Spleen (tissue), 11 donors: Measurements from ENCODE around the gene SELENOM. TPM values are rescaled to one million over a fixed set of nuclear protein-coding genes. Genes with fewer than 3 reads are reported as not detected.
A peak's percentile ranks its signal among the peaks of the same experiment; 100 is the strongest.

Experiments
- DNase-seq: peaks from one replicate; pipeline ENCODE4 v3.0.0-alpha.2; 2020
- H3K27ac ChIP-seq, 8 donors: fragments of 200-600 bp; sonication (generic) in 7 of 8; 1 replicate in 4 of 8; 2 replicates in 4 of 8; pipeline versions ENCODE4 v1.5.0 to v1.8.0; 2016 to 2021; ENCODE audit warnings: inconsistent platforms in 4 of 8, mild to moderate bottlenecking in 4 of 8, moderate library complexity in 1 of 8
- H3K27me3 ChIP-seq, 7 donors: fragments of 200-600 bp; sonication (generic) in 6 of 7; replicated peaks in 1 of 7; 1 replicate in 4 of 7; 2 replicates in 3 of 7; pipeline versions ENCODE4 v1.5.0 to v1.8.0; 2016 to 2021; ENCODE audit warnings: inconsistent platforms in 3 of 7, mild to moderate bottlenecking in 1 of 7
- H3K36me3 ChIP-seq, 6 donors: fragments of 200-600 bp; sonication (generic) in 5 of 6; 1 replicate in 4 of 6; 2 replicates in 2 of 6; pipeline versions ENCODE4 v1.5.0 to v1.8.0; 2016 to 2021; ENCODE audit warnings: inconsistent platforms in 2 of 6
- H3K4me1 ChIP-seq, 6 donors: fragments of 200-600 bp; sonication (generic) in 5 of 6; 1 replicate in 3 of 6; 2 replicates in 3 of 6; pipeline versions ENCODE4 v1.5.0 to v1.8.0; 2016 to 2021; ENCODE audit warnings: inconsistent platforms in 3 of 6
- H3K4me3 ChIP-seq, 8 donors: fragments of 200-600 bp; sonication (generic) in 7 of 8; 1 replicate in 4 of 8; 2 replicates in 4 of 8; pipeline versions ENCODE4 v1.5.0 to v1.8.0; 2016 to 2021; ENCODE audit warnings: inconsistent platforms in 4 of 8, mild to moderate bottlenecking in 4 of 8, moderate library complexity in 2 of 8
- H3K9me3 ChIP-seq, 8 donors: fragments of 200-600 bp; sonication (generic) in 7 of 8; 1 replicate in 4 of 8; 2 replicates in 4 of 8; pipeline versions ENCODE4 v1.5.0 to v1.8.0; 2016 to 2021; ENCODE audit warnings: inconsistent platforms in 4 of 8
- CTCF ChIP-seq, 11 experiments: fragments of 200-600 bp in 7 of 11; fragments of 450-650 bp in 4 of 11; sonication (generic) in 4 of 11; IDR thresholded peaks in 8 of 11; conservative IDR thresholded peaks in 3 of 11; 1 replicate in 7 of 11; 2 replicates in 4 of 11; pipeline versions ENCODE4 v1.4.0 to v1.8.0; 2016 to 2021; ENCODE audit warnings: antibody characterized with exemption in 11 of 11, inconsistent platforms in 4 of 11, mild to moderate bottlenecking in 1 of 11
- POLR2A ChIP-seq, 3 donors: fragments of 450-650 bp; IDR thresholded peaks; one replicate each; pipeline ENCODE4 v1.5.1; 2017; ENCODE audit warnings: antibody characterized with exemption in 3 of 3, mild to moderate bottlenecking in 1 of 3
- POLR2AphosphoS5 ChIP-seq, 3 donors: sonication (generic); formaldehyde crosslinking; IDR thresholded peaks; one replicate each; pipeline ENCODE4 v1.5.1; 2017; ENCODE audit warnings: antibody characterized with exemption in 3 of 3
- whole genome bisulfite sequencing, 5 donors: extraction: QIAGEN DNeasy Blood & Tissue Kit in 3 of 5; methylation state at CpG; one replicate each; pipeline versions ENCODE4 v1.1.5 to v1.1.7; 2013 to 2018; 5-methylcytosine and 5-hydroxymethylcytosine counted together
- intact Hi-C: fragments of 100-400 bp; cut with DNase I; formaldehyde crosslinking; loops from one replicate; pipeline ENCODE4 v1.15.0; 2023; ENCODE audit warnings: low total_unique reads
- polyA plus RNA-seq, 3 donors: library from polyadenylated mRNA; stranded (reverse); fragments of 200-250 nt; gene quantifications; one replicate each; pipeline ENCODE4 v1.2.1, GENCODE V29; 2013
- total RNA-seq, 7 donors: library from RNA; depleted of rRNA in 3 of 7; stranded (reverse); fragments of >200 nt in 3 of 7; fragmentation: NEBNext Ultra II Directional in 4 of 7; extraction: Animal tissue kit (Norgen Biotek cat#: 25700) in 4 of 7; gene quantifications; one replicate each; pipeline versions ENCODE4 v1.1.0 to v1.2.1, GENCODE V29; 2016 to 2021
- donor health status: healthy with polysubstance abuse.
- donor health status: DM: no; HTN: no; CAD: no; lungs with moderate emphysema.
- donor health status: DM: no; HTN: no; CAD: no.
- donor health status: Bipolar disorder and iron deficiency.
- donor health status: healthy.
- donor health status: DM: no; HTN: no; CAD: no.
- donor health status: DM: yes; HTN: yes; CAD: no.

The SELENOM gene
- total and polyA plus RNA-seq, 10 donors = 47.0 to 151 (median 70.3) TPM

- H3K4me3 ChIP-seq = no peak overlapping the region
- peak; percentile 39 for DNase-seq
Observed at GRCh38 chr22:31126869-31127175, 19.5 kb upstream of the SELENOM start.

GRCh38 chr22:31126128-31126868 lies 18.9 kb upstream of the SELENOM start:
- peak; percentile 54 for DNase-seq
- Histone ChIP-seq H3K27ac (no peak overlapping the region), H3K36me3 (no peaks in the 10 kb centered on the region), H3K27me3 (peaks cover 0 to 20% (median 0%) of the 10 kb centered on the region in 7 donors), H3K4me3 (no peak overlapping the region), H3K9me3 (no peaks in the 10 kb centered on the region), H3K4me1 (peaks cover 0 to 15% (median 4%) of the 10 kb centered on the region in 6 donors)
- intact Hi-C loops = no loop called here
- TF ChIP-seq POLR2AphosphoS5 (IDR thresholded peaks at IDR 0.05) = no peak
- 82 to 86% (median 84%) methylated on average over 16 to 22 of the region's 22 CpGs for WGBS, 5 donors

More at GRCh38 chr22:31126869-31127175, 19.5 kb upstream of the SELENOM start:
- no peaks in the 10 kb centered on the region for H3K36me3 ChIP-seq
- intact Hi-C loops = no loop called here
- H3K27ac ChIP-seq = no peak overlapping the region
- H3K9me3 ChIP-seq = no peaks in the 10 kb centered on the region
- TF ChIP-seq CTCF (IDR thresholded peaks at IDR 0.05 in 8 of 11, conservative IDR thresholded peaks at IDR 0.05 in 3 of 11) = no peak
- no peak for TF ChIP-seq POLR2AphosphoS5 (IDR thresholded peaks at IDR 0.05)
- TF ChIP-seq POLR2A (IDR thresholded peaks at IDR 0.05) = no peak
- 76 to 87% (median 80%) methylated on average over 13 of the region's 13 CpGs for WGBS, 5 donors
- H3K4me1 ChIP-seq = peaks cover 0 to 15% (median 4%) of the 10 kb centered on the region in 6 donors
- peaks cover 0 to 20% (median 0%) of the 10 kb centered on the region in 7 donors for H3K27me3 ChIP-seq

- TF ChIP-seq POLR2AphosphoS5 (IDR thresholded peaks at IDR 0.05) (no peak), POLR2A (IDR thresholded peaks at IDR 0.05) (no peak)
- H3K9me3 ChIP-seq = no peaks in the 10 kb centered on the region
- peaks cover 0 to 20% (median 0%) of the 10 kb centered on the region in 7 donors for H3K27me3 ChIP-seq
- no peaks in the 10 kb centered on the region for H3K36me3 ChIP-seq
- H3K4me3 ChIP-seq = no peak overlapping the region
- no peak overlapping the region for H3K27ac ChIP-seq
- intact Hi-C loops = no loop called here
- 78 to 94% (median 83%) methylated on average over 12 of the region's 12 CpGs for WGBS, 5 donors
- DNase-seq = peak; percentile 49
- H3K4me1 ChIP-seq = peaks cover 0 to 15% (median 4%) of the 10 kb centered on the region in 6 donors
Observed at GRCh38 chr22:31125521-31126117, 18.3 kb upstream of the SELENOM start.

- Histone ChIP-seq H3K27ac (no peak overlapping the region), H3K4me3 (no peak overlapping the region), H3K9me3 (no peaks in the 10 kb centered on the region), H3K36me3 (no peaks in the 10 kb centered on the region), H3K4me1 (peaks cover 0 to 15% (median 4%) of the 10 kb centered on the region in 6 donors), H3K27me3 (peaks cover 0 to 20% (median 0%) of the 10 kb centered on the region in 7 donors)
- intact Hi-C loops = no loop called here
- TF ChIP-seq POLR2A (IDR thresholded peaks at IDR 0.05) = no peak
- TF ChIP-seq POLR2AphosphoS5 (IDR thresholded peaks at IDR 0.05) = no peak
- TF ChIP-seq CTCF (IDR thresholded peaks at IDR 0.05 in 8 of 11, conservative IDR thresholded peaks at IDR 0.05 in 3 of 11) = no peak
- peak; percentile 68 for DNase-seq
- WGBS, 5 donors = 81 to 90% (median 86%) methylated on average over 9 to 14 of the region's 14 CpGs
Observed at GRCh38 chr22:31124811-31125465, 17.6 kb upstream of the SELENOM start.

GRCh38 chr22:31124290-31124689 lies 16.9 kb upstream of the SELENOM start:
- peak; percentile 43 for DNase-seq
- Histone ChIP-seq H3K9me3 (no peaks in the 10 kb centered on the region), H3K27me3 (peaks cover 0 to 20% (median 0%) of the 10 kb centered on the region in 7 donors), H3K36me3 (no peaks in the 10 kb centered on the region), H3K27ac (no peak overlapping the region), H3K4me1 (peaks cover 0 to 16% (median 4%) of the 10 kb centered on the region in 6 donors), H3K4me3 (no peak overlapping the region)
- intact Hi-C loops = no loop called here
- 78 to 96% (median 83%) methylated on average over 3 of the region's 3 CpGs for WGBS, 5 donors
- no peak for TF ChIP-seq CTCF (IDR thresholded peaks at IDR 0.05 in 8 of 11, conservative IDR thresholded peaks at IDR 0.05 in 3 of 11)
- no peak for TF ChIP-seq POLR2A (IDR thresholded peaks at IDR 0.05)
- no peak for TF ChIP-seq POLR2AphosphoS5 (IDR thresholded peaks at IDR 0.05)
